Esophagus muscularis mucosa (tissue), 3 donors: ENCODE data around the gene HS3ST5.

Source experiments
- CTCF ChIP-seq, 3 experiments: fragments of 200-600 bp in 2 of 3; fragments of 450-650 bp in 1 of 3; sonication (generic) in 2 of 3; IDR thresholded peaks; one replicate each; pipeline ENCODE4 v1.5.1; 2017 to 2019; ENCODE audit warnings: antibody characterized with exemption in 3 of 3, mild to moderate bottlenecking in 2 of 3, moderate library complexity in 1 of 3
- POLR2A ChIP-seq: fragments of 450-650 bp; IDR thresholded peaks from one replicate; pipeline ENCODE4 v1.6.1; 2017; ENCODE audit warnings: antibody characterized with exemption, moderate library complexity, mild to moderate bottlenecking, low read depth
- POLR2AphosphoS5 ChIP-seq, 2 donors: sonication (generic); formaldehyde crosslinking; IDR thresholded peaks; one replicate each; pipeline ENCODE4 v1.6.1; 2017; ENCODE audit warnings: antibody characterized with exemption in 2 of 2

GRCh38 chr6:114342086-114342825, 567 bp downstream of the HS3ST5 start:
- TF ChIP-seq POLR2A = no peak
- no peak for TF ChIP-seq CTCF (IDR thresholded peaks at IDR 0.05)
- TF ChIP-seq POLR2AphosphoS5 (IDR thresholded peaks at IDR 0.05) = no peak
